ENCODE results near the gene SFXN3.

Gene SFXN3

DNA sequence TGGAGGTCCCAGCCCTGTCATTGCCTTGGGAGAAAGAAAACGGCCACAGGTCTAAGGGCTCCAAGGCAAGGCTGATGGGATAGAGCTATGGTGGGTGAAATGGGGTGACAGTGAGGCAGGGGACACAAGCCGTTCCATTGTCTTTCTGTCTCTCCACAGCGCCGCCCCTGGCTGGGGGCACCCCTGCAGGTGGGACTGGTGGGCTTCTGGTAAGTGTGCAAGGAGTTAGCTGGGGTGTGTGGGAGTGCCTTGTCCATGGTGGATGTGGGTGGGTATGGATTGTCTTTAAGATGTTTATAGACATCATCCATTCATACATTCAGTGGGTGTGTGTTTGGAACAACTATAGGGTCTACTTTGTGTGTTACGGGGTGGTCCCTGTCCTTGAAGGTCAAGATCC, 7.5 kb downstream of the SFXN3 start:
- no peak for DNase-seq

- DNase-seq: no peak
Measured at GRCh38 chr10:101040061-101040460, 9.0 kb downstream of the SFXN3 start.

- no peak for DNase-seq
Measured at GRCh38 chr10:101040851-101041250, 9.8 kb downstream of the SFXN3 start.

DNA sequence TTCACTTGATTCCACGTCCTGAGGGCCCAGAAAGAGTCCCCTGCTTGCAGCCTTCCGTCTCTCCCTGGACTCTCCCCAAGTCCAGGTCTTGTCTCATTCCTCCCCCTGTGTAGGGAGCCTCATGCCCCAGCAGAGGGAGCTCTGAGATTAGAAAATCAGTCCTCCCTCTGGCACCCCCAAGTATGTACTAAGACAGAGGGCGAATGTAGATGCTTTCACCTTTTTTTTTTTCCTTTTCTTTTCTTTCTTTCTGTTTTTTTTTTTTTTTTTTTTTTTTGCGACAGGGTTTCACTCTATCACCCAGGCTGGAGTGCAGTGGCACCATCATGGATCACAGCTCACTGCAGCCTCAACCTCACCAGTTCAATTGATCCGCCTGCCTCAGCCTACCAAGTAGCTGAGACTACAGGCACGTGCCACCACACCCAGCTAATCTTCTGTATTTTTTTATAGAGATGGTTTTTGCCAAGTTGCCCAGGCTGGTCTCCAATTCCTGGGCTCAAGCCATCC, 10.3 kb downstream of the SFXN3 start:
- DNase-seq: peak; percentile 76

- no peak for DNase-seq
Measured at GRCh38 chr10:101042118-101042517, 11.1 kb downstream of the SFXN3 start.

DNA sequence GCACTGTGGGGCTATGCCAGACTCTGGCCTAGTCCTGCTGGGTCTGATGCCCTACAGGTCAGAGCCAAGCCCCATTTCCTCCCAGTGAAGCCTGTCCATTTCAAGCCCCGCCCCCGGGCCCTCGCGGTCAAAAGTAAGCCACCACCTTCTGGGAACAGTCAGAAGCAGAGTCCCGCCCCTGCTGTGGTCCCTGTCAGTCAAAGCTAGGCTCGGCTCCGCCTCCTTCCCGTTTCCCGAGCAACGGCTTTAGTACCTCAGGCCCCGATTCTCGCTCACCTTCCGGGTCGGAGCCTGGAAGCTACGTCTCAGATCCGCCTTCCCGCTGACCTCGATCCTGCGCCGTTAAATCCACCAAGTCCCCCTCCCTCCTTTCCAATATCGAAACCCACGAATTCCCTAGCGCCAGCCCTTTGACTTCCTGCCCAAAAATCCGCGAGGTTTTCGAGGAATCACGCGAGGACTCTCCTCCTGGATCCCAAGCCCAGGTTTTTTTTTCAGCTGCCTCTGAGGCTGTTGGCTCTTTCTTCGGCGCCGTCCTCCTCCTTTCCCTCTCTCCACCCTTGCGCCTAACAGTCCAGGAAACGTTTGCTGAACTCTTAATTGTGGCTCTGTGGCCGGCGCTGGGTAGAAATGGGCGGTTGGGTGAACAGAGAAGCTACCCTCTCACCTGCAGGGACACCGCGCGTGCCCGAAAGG, 11.8 kb downstream of the SFXN3 start:
- peak; percentile 88 for DNase-seq

DNA sequence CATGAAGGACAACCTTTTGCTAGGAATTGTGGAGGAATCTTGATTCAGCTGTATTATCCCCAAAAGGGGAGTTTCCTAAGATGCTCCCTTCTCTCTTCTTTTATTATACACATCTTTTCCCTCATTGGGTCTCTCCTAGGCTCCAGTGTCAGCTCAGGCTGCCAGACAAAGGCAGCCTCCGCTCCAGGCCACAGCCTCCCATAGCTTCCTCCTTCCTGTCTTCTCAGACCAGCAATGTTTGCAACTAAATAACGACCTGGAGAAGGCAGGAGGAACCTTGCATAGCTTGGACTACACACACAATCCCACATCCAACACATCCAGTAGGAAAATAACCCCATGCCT, 12.3 kb downstream of the SFXN3 start:
- no peak for DNase-seq

DNA sequence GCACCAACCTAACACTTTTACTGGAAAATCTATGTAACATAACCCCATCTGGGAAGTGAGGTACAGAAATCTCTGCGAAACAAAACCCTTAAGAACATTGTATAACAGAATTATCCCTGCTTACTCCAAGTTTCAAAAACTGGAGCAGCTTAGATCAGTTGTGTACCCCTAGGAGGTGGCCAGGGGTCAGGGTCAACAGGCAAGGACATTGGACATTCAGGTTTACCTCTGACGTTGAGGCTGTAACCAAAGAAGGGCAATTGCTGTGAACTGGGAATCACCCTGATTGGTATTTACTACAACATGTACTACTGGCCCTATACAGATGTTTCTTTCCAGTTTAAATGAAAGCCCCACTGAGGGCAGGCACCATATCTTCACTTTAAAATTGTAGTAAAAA, 13.1 kb downstream of the SFXN3 start:
- no peak for DNase-seq

DNA sequence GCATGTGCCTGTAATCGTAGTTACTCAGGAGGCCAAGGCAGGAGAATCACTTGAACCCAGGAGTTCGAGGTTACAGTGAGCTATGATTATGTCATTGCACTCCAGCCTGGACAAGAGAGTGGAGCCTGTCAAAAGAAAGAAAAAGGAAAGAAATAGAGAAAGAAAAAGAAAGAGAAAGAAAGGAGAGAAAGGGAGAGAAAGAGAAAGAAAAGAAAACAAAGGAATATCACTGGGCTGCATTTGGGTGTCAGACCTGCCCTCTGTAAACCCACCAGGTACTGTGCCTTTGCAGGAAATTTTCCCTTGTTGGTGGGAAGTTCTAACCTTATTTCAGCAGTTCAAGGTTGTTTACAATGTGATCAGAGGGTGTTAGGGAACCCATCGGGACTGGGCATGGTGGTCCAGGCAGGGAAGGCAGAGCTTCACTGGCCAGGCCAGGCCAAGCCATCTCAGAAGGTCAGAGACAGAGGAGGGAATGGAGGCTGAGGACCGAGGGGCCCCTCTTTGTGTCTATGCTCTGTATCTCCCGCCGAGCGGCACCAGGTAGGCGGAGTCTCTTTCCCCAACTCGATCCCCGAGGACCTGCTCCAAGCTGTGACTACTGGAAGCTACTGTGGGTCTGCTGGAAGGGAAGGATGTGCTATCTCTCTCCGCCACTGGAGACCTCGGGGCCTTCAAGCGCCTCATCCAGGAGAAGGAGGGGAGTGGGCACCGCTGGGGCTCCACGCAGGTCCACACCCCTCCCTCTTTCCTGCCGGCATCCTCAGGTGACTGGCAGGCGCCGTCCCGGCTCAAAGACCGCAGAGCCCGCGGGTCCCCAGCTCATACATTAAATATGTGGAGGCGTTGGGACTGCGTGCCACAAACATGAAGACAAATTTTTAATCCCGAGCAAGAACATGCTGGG, 15.6 kb downstream of the SFXN3 start:
- DNase-seq: peak; percentile 52

- DNase-seq: no peak
Measured at GRCh38 chr10:101047268-101047667, 16.2 kb downstream of the SFXN3 start.

DNA sequence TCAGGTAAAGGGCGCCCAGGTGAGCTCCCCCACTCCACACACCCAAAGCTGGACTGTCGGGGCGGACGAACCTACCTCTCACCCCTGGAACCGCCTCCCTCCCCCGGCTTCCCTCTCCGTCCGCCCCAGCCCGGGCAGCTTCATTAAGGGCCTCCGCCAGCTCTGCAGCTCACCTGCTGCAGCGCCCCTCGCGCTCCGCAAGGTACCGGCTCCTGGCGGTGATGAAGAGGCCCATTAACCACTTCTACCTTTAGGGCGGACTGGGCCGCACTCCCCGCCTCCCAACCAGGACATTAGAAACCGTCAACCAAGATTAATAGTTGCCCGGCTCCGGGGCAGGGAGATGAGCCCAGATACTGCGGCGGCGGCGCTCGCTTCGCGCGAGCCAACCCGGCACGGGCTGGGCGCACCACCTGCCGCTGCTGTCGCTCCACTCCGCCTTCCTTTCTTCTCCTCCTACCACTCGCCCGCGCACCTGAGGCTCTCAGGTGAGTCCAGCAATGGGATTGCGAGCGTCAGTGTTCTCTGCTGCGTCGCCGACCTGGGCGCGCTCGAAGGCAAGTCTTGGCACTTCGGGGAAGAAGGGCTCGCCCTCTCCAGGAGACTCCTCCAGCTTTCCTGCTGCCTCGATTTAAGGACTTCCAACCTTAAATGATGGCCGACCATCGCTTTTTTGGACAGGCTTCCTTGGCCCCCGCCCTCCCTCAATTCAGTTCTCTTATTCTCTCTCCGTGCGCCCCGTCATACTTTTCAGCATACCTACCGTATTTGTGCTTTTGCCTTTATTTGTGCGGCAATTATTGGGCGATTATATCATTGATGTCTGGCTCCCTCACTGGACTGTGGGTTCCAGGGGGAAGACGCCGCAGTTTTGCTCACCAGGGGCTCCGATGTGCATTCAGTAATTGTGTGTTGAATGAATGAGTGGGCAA, 17.2 kb downstream of the SFXN3 start:
- DNase-seq: no peak

- peak; percentile 77 for DNase-seq
Measured at GRCh38 chr10:101050208-101051069, 19.4 kb downstream of the SFXN3 start.

DNA sequence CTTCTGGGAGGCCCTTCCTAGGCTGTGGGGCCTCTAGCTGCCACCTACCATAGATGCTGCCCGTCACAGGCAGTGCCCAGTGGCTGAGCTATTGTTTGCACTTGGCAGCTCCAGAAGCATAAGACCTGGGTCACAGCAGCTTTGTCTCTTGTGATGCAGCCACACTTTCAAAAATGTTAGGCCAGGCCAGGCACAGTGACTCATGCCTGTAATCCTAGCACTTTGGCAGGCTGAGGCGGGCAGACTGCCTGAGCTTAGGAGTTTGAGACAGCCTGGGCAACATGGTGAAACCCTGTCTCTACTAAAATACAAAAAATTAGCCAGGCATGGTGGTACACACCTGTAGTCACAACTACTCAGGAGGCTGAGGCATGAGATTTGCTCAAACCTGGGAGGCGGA, 21.3 kb downstream of the SFXN3 start:
- no peak for DNase-seq

DNA sequence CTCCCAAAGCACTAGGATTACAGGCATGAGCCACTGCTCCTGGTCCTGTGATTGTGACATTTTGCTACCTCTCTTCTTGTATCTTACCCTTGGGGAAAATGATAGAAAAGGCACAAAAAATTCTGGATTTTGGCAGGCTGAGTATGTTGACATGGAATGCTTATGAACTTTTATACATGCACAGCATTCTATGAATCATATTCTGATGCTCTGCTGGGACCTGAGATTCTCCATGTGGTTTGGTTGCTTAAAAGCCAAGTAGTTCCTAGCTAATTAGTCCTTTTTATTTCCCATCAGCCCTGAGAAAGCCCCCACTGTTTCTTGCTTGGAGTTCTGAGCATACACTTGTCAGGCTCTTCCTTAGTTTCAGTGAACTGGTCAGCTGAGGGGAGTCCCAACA, 22.5 kb downstream of the SFXN3 start:
- no peak for DNase-seq

- no peak for DNase-seq
Measured at GRCh38 chr10:101054351-101054750, 23.3 kb downstream of the SFXN3 start.

DNA sequence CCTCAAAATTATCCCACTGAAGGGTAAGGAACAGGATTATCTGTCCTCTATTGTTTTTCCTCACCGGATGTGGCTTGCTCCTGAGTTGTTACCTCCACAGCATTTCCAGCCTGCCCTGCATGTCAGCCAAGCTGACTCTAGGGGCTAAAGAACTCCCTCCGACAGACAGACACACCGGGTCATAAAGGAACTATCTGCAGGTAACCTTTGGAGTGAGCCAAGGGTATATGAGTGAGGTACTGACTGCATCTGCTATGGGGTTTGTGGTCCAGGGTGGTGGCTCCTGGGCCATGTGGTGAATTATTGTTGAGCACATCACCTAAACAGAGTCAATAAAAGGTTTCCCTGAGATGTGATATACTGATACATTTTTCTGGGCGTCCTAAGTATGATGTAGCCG, 23.8 kb downstream of the SFXN3 start:
- no peak for DNase-seq

GRCh38 chr10:101055411-101055810, 24.4 kb downstream of the SFXN3 start:
- no peak for DNase-seq

DNA sequence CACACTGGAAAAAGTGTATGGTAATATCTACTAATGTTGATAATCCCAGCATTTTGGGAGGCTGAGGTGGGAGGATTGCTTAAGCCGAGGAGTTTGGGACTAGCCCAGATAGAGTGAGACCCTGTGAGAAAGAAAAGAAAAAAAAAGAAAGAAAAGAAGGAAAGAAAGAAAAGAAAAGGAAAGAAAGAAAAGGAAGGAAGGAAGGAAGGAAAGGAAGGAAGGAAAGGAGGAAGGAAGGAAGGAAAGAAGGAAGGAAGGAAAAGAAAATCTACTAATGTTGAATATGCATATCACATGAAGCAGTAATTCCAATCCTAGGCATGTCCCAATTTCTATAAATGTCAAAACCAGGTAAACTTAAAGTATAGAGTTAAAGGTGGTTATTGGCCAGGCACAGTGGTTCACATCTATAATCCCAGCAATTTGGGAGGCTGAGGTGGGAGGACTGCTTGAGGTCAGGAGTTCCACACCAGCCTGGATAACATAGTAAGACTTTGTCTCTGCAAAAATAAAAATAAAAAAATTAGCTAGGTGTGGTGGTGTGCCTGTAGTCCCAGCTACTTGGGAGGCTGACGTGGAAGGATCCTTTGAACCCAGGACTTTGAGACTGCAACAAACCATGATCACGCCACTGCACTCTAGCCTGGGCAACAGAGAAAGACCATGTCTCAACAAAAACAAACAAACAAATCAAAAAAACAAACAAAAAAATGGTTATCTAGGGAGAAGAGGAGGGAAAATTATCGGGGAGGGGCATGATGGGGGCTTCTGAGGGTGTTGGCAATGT, 25.5 kb downstream of the SFXN3 start:
- no peak for DNase-seq

DNA sequence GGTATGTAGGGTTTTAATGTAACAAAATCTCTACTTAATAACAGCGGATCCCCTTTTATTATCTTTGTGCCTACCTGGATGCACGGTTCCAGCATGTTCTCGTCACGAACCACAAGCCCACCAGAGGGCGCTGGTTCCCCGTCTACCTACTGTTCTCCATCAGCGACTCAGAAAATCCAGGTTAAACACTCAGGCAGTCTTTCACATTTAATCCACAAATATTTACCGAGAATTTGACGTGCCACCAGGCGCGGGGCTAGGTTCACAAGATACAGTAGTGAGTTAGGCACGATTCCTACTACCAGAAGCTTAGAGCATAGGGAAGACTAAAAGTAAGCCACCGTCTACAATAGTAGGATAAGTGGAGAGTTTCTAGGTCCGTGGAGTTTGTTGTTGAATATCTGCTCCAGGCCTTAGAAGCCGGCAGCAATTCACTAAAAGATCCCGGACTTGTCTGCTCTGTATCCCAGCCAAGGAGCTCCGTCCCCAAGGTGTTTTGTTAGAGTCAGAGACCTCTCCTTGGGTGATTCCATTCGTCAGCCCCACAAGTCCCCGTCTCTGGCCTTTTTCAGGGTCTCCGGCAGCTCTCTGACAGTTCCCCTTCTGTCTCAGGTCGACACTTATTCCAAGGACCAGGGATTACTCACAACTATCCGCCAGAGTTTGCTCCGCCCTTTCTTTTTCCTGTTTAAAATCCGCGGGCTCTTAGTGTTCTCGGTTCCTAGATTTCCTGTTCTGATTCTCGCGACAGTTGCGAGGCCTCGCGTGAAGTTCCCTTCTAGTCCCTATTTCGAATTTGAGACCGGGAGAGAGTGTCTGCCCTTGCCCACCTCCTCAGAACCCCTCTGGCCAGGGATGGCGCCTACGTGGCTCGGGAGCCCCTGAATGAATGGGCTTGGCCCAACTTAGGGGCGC, 29.3 kb downstream of the SFXN3 start:
- peak; percentile 92 for DNase-seq
